ENCODE results near the gene FST.

FST gene

GRCh38 chr5:53438486-53439472 is 41.6 kb upstream of the FST start:
- no peak overlapping the region for H3K4me3 ChIP-seq (ENCODE audit: control insufficient read depth, low read depth, low read length)
- TF ChIP-seq CTCF (conservative IDR thresholded peaks at IDR 0.05; ENCODE audit: control insufficient read depth, insufficient read depth, low read depth, low read length): no peak
- DNase-seq (ENCODE audit: low read depth): peak; percentile 48

DNA sequence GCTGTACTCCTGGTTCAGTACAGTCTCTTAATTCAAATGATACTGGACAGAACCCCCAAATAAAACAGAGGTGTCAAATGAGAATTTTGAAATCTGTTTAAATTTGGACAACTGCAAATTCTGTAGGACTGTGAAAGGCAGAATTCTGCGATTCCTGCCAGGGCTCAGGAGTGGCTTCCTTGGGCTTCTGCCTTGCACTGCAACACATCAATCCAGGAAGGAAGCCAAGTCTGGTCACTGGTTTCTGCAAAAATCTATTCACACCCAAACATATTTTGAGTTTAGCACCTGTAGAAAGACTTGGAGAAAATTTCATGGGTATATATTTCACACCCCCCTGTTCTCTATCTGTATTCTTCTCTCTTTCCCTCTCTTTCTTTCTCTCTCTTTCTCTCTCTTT is 37.5 kb upstream of the FST start:
- H3K4me3 ChIP-seq (ENCODE audit: control insufficient read depth, low read depth, low read length): no peak overlapping the region
- no peak for DNase-seq (ENCODE audit: low read depth)
- no peak for TF ChIP-seq CTCF (conservative IDR thresholded peaks at IDR 0.05; ENCODE audit: control insufficient read depth, insufficient read depth, low read depth, low read length)

- no peak for TF ChIP-seq CTCF (conservative IDR thresholded peaks at IDR 0.05; ENCODE audit: control insufficient read depth, insufficient read depth, low read depth, low read length)
- H3K4me3 ChIP-seq (ENCODE audit: control insufficient read depth, low read depth, low read length): no peak overlapping the region
Measured at GRCh38 chr5:53445569-53445968, 34.9 kb upstream of the FST start.

DNA sequence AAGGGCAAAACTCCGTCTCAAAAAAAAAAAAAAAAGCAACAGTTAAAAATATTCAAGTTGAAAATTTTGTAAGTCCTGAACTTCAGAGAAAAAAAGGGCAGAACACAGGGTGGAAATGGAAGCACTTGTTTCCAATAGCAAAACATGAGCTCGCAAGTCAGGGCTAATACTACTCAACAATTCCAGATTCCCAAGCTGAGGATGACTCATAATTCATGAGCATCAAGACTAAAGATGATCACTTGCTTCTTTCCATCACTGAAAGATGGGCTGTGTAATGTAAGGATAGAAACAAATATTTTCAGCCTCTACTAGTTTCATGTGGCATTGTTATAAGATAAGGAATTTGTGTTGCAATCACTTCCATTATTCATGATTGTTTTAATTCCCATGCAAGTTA is 33.5 kb upstream of the FST start:
- TF ChIP-seq CTCF (conservative IDR thresholded peaks at IDR 0.05; ENCODE audit: control insufficient read depth, insufficient read depth, low read depth, low read length): no peak
- H3K4me3 ChIP-seq (ENCODE audit: control insufficient read depth, low read depth, low read length): no peak overlapping the region
- DNase-seq (ENCODE audit: low read depth): peak; percentile 44

More at GRCh38 chr5:53445569-53445968, 34.9 kb upstream of the FST start:
- no peak for DNase-seq (ENCODE audit: low read depth)

DNA sequence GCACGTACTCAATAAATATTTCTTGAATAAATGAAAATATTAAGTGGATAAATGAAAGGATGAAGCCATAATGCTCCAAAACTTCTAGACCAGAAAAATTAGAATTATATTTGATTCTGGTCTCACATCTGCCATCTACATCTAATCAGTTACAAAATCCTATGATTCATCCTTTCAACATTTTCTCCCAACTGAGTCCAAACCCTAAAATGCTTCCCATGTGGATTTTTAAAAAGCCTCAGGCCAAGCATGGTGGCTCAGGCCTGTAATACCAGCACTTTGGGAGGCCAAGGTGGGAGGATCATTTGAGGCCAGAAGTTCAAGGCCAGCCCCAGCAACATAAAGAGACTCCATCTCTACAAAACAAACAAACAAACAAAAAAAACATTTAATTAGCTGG is 31.6 kb upstream of the FST start:
- peak; percentile 55 for DNase-seq (ENCODE audit: low read depth)
- TF ChIP-seq CTCF (conservative IDR thresholded peaks at IDR 0.05; ENCODE audit: control insufficient read depth, insufficient read depth, low read depth, low read length): no peak

GRCh38 chr5:53453898-53454718 is 26.3 kb upstream of the FST start:
- no peak for DNase-seq (ENCODE audit: low read depth)
- no peak overlapping the region for H3K4me3 ChIP-seq (ENCODE audit: control insufficient read depth, low read depth, low read length)
- no peak for TF ChIP-seq CTCF (conservative IDR thresholded peaks at IDR 0.05; ENCODE audit: control insufficient read depth, insufficient read depth, low read depth, low read length)

More for the DNA sequence above, 31.6 kb upstream of the FST start:
- H3K4me3 ChIP-seq (ENCODE audit: control insufficient read depth, low read depth, low read length): no peak overlapping the region
